ENCODE data around the gene DIP2A. TPM values are rescaled to one million over a fixed set of nuclear protein-coding genes. Genes with fewer than 3 reads are reported as not detected.

DIP2A gene
- polyA plus RNA-seq, 3 donors = 4.6 to 55.4 (median 6.1) TPM

GRCh38 chr21:46553993-46554392 lies 95.3 kb downstream of the DIP2A start:
- Histone ChIP-seq H3K9me3 (replicated peaks in 1 of 2; ENCODE audit: control insufficient read depth in 1 of 2, insufficient read depth in 1 of 2, low read length in 2 of 2) (no peaks in the 10 kb centered on the region), H3K9ac (ENCODE audit: insufficient read depth, low read length, poor library complexity, severe bottlenecking) (no peak overlapping the region), H3K4me2 (replicated peaks; ENCODE audit: extremely low read depth, low read length, poor library complexity, severe bottlenecking) (no peak overlapping the region), H3K27ac (ENCODE audit: low read depth in 1 of 2, low read length in 2 of 2) (no peak overlapping the region), H2AFZ (ENCODE audit: insufficient read depth, low read depth, low read length, poor library complexity, severe bottlenecking) (no peak overlapping the region), H3K27me3 (ENCODE audit: control insufficient read depth in 2 of 2, insufficient read depth in 2 of 2, low read length in 2 of 2) (no peaks in the 10 kb centered on the region), H4K20me1 (ENCODE audit: insufficient read depth, low read length) (no peaks in the 10 kb centered on the region), H3K4me1 (ENCODE audit: control insufficient read depth in 1 of 2, insufficient read depth in 2 of 2, low read length in 2 of 2) (peaks cover 34 to 37% of the 10 kb centered on the region in 2 donors), H3K4me3 (replicated peaks in 1 of 3; ENCODE audit: low read depth in 2 of 3, low read length in 3 of 3) (no peak overlapping the region), H3K79me2 (ENCODE audit: insufficient read depth, low read length) (no peaks in the 10 kb centered on the region), H3K36me3 (replicated peaks in 1 of 2; ENCODE audit: control insufficient read depth in 1 of 2, insufficient read depth in 2 of 2, low read length in 2 of 2) (peaks cover 39 to 52% of the 10 kb centered on the region in 2 donors)
- peak overlapping the region in 3 of 7 donors; percentile 19 to 85 (median 61) for H3K27ac Mint-ChIP-seq
- DNase-seq = no peak
- no peak for TF ChIP-seq CTCF (IDR thresholded peaks at IDR 0.05)
- no peaks in the 10 kb centered on the region for H3K9me3 Mint-ChIP-seq
- no peak overlapping the region for H3K4me3 Mint-ChIP-seq
- WGBS (ENCODE audit: insufficient coverage) = 96% methylated on average over 12 of the region's 13 CpGs
- peaks cover 0 to 4% (median 0%) of the 10 kb centered on the region in 3 donors for H3K27me3 Mint-ChIP-seq (ENCODE audit: low read depth in 3 of 3)
- peaks cover 35% of the 10 kb centered on the region for H3K4me1 Mint-ChIP-seq
- intact Hi-C loops (cut with micrococcal nuclease) = no loop called here
- H3K36me3 Mint-ChIP-seq = peaks cover 43 to 57% of the 10 kb centered on the region in 2 donors

GRCh38 chr21:46554431-46555224 lies 95.9 kb downstream of the DIP2A start:
- Histone ChIP-seq H2AFZ (ENCODE audit: insufficient read depth, low read depth, low read length, poor library complexity, severe bottlenecking) (no peak overlapping the region), H3K27me3 (ENCODE audit: control insufficient read depth in 2 of 2, insufficient read depth in 2 of 2, low read length in 2 of 2) (no peaks in the 10 kb centered on the region), H3K4me1 (ENCODE audit: control insufficient read depth in 1 of 2, insufficient read depth in 2 of 2, low read length in 2 of 2) (peaks cover 34 to 35% of the 10 kb centered on the region in 2 donors), H3K36me3 (replicated peaks in 1 of 2; ENCODE audit: control insufficient read depth in 1 of 2, insufficient read depth in 2 of 2, low read length in 2 of 2) (peaks cover 45 to 58% of the 10 kb centered on the region in 2 donors), H3K9ac (ENCODE audit: insufficient read depth, low read length, poor library complexity, severe bottlenecking) (no peak overlapping the region), H3K79me2 (ENCODE audit: insufficient read depth, low read length) (no peaks in the 10 kb centered on the region), H3K4me2 (replicated peaks; ENCODE audit: extremely low read depth, low read length, poor library complexity, severe bottlenecking) (no peak overlapping the region), H4K20me1 (ENCODE audit: insufficient read depth, low read length) (no peaks in the 10 kb centered on the region), H3K27ac (ENCODE audit: low read depth in 1 of 2, low read length in 2 of 2) (peak overlapping the region in 1 of 2 donors; percentile 5), H3K4me3 (replicated peaks in 1 of 3; ENCODE audit: low read depth in 2 of 3, low read length in 3 of 3) (no peak overlapping the region), H3K9me3 (replicated peaks in 1 of 2; ENCODE audit: control insufficient read depth in 1 of 2, insufficient read depth in 1 of 2, low read length in 2 of 2) (no peaks in the 10 kb centered on the region)
- peaks cover 0 to 4% (median 0%) of the 10 kb centered on the region in 3 donors for H3K27me3 Mint-ChIP-seq (ENCODE audit: low read depth in 3 of 3)
- H3K4me3 Mint-ChIP-seq = no peak overlapping the region
- peaks cover 49 to 59% of the 10 kb centered on the region in 2 donors for H3K36me3 Mint-ChIP-seq
- no peak for TF ChIP-seq CTCF (IDR thresholded peaks at IDR 0.05)
- H3K4me1 Mint-ChIP-seq = peaks cover 33% of the 10 kb centered on the region
- H3K9me3 Mint-ChIP-seq = no peaks in the 10 kb centered on the region
- over 99% methylated on average over 22 of the region's 30 CpGs for WGBS (ENCODE audit: insufficient coverage)
- no peak for DNase-seq
- peak overlapping the region in 2 of 7 donors; percentile 19 to 85 for H3K27ac Mint-ChIP-seq
- intact Hi-C loops (cut with micrococcal nuclease) = no loop called here
